ENCODE results near the gene NSD2.

Gene NSD2

DNA sequence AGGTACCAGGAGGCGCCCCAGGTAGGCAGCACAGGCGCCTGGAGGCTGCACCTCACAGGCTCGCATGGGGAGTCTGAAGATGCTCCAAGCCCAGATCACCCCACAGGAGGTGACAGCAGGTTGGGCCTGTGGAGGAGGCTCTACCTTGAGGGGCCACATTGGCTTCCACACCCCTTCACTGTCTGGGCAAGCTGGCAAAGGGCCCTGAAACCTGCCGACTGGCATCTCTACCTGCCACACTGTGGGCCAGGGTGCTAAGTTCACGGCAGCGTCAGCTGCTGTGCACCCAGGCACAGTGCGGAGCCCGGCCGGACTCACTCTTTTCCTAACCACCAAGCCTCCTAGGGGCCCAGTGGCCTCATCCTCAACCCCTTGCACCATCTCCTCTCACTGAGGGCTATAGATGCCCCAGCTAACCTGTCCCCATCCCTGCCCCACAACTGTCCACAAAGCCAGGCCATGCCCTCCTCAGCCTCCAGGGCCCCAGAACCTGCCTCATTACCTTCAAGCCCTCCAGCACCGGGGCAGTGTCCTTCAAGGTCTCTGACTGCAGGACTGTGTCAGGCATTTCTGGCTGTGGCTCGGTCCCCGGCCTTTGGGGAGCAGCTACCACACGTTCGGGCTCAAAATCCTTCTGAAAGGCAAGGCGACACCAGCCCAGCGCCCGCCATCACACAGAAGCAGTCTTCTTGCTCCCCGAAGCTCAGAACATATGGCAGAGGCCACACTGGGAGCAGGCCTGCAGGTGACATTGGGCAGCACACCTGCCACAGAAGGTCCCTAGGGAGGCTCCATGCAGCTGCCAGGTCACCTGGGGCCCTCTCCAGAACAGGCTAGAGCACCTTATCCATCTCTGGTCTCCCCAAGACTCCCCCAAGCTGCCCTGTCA, 49.3 kb upstream of the NSD2 start:
- no peaks in the 10 kb centered on the region for H3K9me3 ChIP-seq (ENCODE audit: control insufficient read depth, insufficient read depth, low read depth, low read length)
- H3K4me1 ChIP-seq (ENCODE audit: control insufficient read depth, insufficient read depth, low read length): no peaks in the 10 kb centered on the region
- no peak overlapping the region for H3K4me3 ChIP-seq (ENCODE audit: low read depth, low read length)
- POLR2A ChIA-PET: no interaction called here
- H3K27ac ChIP-seq (ENCODE audit: extremely low read depth, low read depth, low read length): no peak overlapping the region
- H3K36me3 ChIP-seq (ENCODE audit: control insufficient read depth in 2 of 2, insufficient read depth in 1 of 2, low read length in 2 of 2): peaks cover 5 to 89% of the 10 kb centered on the region in 2 experiments; a peak in 2 of 3 replicates
- TF ChIP-seq ZNF391 (tag by site-specific recombination; IDR thresholded peaks at IDR 0.05; ENCODE audit: borderline replicate concordance, low read depth) (no peak), KLF7 (tag by site-specific recombination; IDR thresholded peaks at IDR 0.05; ENCODE audit: borderline replicate concordance) (no peak), ZNF138 (tag by site-specific recombination; IDR thresholded peaks at IDR 0.05; ENCODE audit: borderline replicate concordance) (no peak), ZEB2 (tag by site-specific recombination; IDR thresholded peaks at IDR 0.05) (no peak), BCL11B (tag by site-specific recombination; IDR thresholded peaks at IDR 0.05; ENCODE audit: low read depth) (no peak), ZNF433 (tag by site-specific recombination; IDR thresholded peaks at IDR 0.05; ENCODE audit: low read depth) (no peak), PRDM6 (tag by site-specific recombination; IDR thresholded peaks at IDR 0.05) (no peak), ZNF174 (tag by site-specific recombination; IDR thresholded peaks at IDR 0.05) (no peak), ZSCAN4 (tag by site-specific recombination; IDR thresholded peaks at IDR 0.05) (no peak), YY1 (tag by site-specific recombination; IDR thresholded peaks at IDR 0.05) (no peak), REST (tag by site-specific recombination; IDR thresholded peaks at IDR 0.05) (no peak), ZNF133 (tag by site-specific recombination; IDR thresholded peaks at IDR 0.05) (no peak), ZNF394 (tag by site-specific recombination; IDR thresholded peaks at IDR 0.05; ENCODE audit: borderline replicate concordance) (no peak), HOXA7 (CRISPR knock-in tag; IDR thresholded peaks at IDR 0.05; ENCODE audit: borderline replicate concordance) (no peak), ZNF629 (tag by site-specific recombination; IDR thresholded peaks at IDR 0.05) (no peak), ZNF341 (tag by site-specific recombination; IDR thresholded peaks at IDR 0.05; ENCODE audit: low read depth) (no peak)
- TF ChIP-seq, protein P1, sequence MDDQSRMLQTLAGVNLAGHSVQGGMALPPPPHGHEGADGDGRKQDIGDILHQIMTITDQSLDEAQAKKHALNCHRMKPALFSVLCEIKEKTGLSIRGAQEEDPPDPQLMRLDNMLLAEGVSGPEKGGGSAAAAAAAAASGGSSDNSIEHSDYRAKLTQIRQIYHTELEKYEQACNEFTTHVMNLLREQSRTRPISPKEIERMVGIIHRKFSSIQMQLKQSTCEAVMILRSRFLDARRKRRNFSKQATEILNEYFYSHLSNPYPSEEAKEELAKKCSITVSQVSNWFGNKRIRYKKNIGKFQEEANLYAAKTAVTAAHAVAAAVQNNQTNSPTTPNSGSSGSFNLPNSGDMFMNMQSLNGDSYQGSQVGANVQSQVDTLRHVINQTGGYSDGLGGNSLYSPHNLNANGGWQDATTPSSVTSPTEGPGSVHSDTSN (CRISPR knock-in tag; IDR thresholded peaks at IDR 0.05): no peak
- TF ChIP-seq, protein P2, sequence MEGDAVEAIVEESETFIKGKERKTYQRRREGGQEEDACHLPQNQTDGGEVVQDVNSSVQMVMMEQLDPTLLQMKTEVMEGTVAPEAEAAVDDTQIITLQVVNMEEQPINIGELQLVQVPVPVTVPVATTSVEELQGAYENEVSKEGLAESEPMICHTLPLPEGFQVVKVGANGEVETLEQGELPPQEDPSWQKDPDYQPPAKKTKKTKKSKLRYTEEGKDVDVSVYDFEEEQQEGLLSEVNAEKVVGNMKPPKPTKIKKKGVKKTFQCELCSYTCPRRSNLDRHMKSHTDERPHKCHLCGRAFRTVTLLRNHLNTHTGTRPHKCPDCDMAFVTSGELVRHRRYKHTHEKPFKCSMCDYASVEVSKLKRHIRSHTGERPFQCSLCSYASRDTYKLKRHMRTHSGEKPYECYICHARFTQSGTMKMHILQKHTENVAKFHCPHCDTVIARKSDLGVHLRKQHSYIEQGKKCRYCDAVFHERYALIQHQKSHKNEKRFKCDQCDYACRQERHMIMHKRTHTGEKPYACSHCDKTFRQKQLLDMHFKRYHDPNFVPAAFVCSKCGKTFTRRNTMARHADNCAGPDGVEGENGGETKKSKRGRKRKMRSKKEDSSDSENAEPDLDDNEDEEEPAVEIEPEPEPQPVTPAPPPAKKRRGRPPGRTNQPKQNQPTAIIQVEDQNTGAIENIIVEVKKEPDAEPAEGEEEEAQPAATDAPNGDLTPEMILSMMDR (tag by site-specific recombination; IDR thresholded peaks at IDR 0.05): no peak
- CTCF ChIA-PET: no interaction called here
